Measurements from ENCODE around the gene C2CD5. TPM values are rescaled to one million over a fixed set of nuclear protein-coding genes. Genes with fewer than 3 reads are reported as not detected.
"Not testable (repeated sequence)": the region's sequence is repeated elsewhere in the genome, so short reads cannot be mapped to it uniquely, and the experiment has no call there.

C2CD5 gene
- total RNA-seq, 1 donor from 2014 or later: 50.2 TPM

DNA sequence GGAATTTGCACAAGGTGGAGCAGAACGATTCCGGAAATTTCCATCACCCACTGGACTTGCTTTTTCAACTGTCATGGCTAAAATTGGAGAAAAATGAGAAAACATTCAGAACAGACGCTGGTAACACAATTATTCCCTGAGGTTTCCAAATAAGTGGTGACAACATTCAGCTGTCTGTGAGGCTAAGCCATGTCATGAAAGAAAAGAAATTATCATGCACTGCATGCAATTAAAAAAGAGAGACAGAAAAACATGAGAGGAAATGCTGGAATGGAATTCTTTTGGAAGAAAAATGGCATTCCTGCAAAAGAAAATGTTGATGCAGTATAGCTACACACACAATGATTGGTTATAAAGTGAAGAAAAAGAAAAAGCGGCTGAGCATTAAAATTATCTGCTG is 87.3 kb downstream of the C2CD5 start:
- no peak overlapping the region for H3K27ac ChIP-seq
- H3K27me3 ChIP-seq (ENCODE audit: low read depth): no peaks in the 10 kb centered on the region
- no peak for ATAC-seq
- DNase-seq: no peak
- TF ChIP-seq, protein P1, sequence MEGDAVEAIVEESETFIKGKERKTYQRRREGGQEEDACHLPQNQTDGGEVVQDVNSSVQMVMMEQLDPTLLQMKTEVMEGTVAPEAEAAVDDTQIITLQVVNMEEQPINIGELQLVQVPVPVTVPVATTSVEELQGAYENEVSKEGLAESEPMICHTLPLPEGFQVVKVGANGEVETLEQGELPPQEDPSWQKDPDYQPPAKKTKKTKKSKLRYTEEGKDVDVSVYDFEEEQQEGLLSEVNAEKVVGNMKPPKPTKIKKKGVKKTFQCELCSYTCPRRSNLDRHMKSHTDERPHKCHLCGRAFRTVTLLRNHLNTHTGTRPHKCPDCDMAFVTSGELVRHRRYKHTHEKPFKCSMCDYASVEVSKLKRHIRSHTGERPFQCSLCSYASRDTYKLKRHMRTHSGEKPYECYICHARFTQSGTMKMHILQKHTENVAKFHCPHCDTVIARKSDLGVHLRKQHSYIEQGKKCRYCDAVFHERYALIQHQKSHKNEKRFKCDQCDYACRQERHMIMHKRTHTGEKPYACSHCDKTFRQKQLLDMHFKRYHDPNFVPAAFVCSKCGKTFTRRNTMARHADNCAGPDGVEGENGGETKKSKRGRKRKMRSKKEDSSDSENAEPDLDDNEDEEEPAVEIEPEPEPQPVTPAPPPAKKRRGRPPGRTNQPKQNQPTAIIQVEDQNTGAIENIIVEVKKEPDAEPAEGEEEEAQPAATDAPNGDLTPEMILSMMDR (IDR thresholded peaks at IDR 0.05): no peak
- intact Hi-C loops (cut with DNase I): no loop called here
- H3K4me3 ChIP-seq: no peak overlapping the region
- no peaks in the 10 kb centered on the region for H3K9me3 ChIP-seq
- H3K36me3 ChIP-seq: peaks cover 27% of the 10 kb centered on the region
- H3K4me1 ChIP-seq: no peaks in the 10 kb centered on the region

DNA sequence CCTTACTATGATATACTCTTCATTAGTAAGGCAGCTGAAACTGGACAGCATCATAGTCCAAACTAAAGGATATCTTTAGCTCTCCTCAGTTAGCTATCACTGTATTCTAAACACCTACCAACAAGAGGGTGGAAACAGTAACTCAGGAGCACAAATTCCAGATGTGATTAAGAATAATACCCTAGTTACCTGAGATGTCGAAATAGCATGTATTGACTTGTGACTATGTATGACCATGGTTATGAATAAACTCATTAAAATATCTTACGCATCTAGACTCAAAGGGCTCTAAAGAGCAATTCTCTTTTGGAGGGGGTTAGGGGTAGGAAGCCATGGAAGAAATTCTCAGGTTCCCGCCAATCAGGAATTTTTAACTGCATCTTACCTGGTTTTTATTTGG is 90.8 kb downstream of the C2CD5 start:
- DNase-seq (no peak), ATAC-seq (no peak)
- H3K9me3 ChIP-seq: no peaks in the 10 kb centered on the region
- TF ChIP-seq, protein P1 (IDR thresholded peaks at IDR 0.05): no peak
- H3K4me3 ChIP-seq: no peak overlapping the region
- H3K27me3 ChIP-seq (ENCODE audit: low read depth): no peaks in the 10 kb centered on the region
- no peaks in the 10 kb centered on the region for H3K4me1 ChIP-seq
- no peak overlapping the region for H3K27ac ChIP-seq
- intact Hi-C loops (cut with DNase I): no loop called here
- H3K36me3 ChIP-seq: peaks cover 44% of the 10 kb centered on the region

DNA sequence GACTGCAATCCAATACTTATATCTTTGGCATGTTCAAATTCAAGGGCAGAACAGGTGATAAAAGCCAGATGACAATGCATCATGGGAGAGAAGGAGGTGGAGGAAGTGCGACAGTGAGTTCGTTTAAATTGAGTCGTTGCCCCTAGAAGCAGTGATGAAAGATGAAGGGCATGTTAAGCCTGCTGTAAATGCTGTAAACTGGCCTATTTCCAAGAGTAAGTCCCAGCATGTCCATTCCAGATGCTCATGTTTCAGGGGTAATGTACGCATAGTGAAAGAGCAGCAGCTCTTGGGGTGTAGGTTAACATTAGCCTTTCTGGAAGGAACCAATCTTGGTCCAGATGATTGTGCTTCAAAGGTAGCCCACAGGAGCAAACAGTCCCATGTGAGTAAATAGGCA is 97.1 kb downstream of the C2CD5 start:
- Histone ChIP-seq H3K36me3 (peaks cover 18% of the 10 kb centered on the region), H3K4me1 (no peaks in the 10 kb centered on the region), H3K4me3 (no peak overlapping the region), H3K9me3 (no peaks in the 10 kb centered on the region), H3K27me3 (ENCODE audit: low read depth) (no peaks in the 10 kb centered on the region), H3K27ac (no peak overlapping the region)
- TF ChIP-seq, protein P1 (IDR thresholded peaks at IDR 0.05): no peak
- DNase-seq (no peak), ATAC-seq (no peak)
- intact Hi-C loops (cut with DNase I): loop anchor here (10.0 kb wide), 1 partner anchor 362 kb away; no protein-coding TSS in a partner anchor

DNA sequence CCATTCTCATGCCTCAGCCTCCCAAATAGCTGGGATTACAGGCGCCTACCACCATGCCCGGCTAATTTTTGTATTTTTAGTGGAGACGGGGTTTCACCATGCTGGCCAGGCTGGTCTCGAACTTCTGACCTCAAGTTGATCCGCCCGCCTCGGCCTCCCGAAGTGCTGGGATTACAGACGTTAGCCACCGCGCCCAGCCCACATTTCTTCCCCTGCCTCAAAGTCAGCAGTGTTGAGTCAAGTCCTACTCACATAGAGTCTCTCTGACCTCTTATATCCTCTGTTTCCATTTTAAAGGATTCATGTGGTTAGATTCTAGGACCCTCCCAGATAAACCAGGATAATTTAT is 100.1 kb downstream of the C2CD5 start:
- H3K9me3 ChIP-seq; H3K27ac ChIP-seq; H3K4me1 ChIP-seq; H3K27me3 ChIP-seq (ENCODE audit: low read depth); H3K36me3 ChIP-seq; H3K4me3 ChIP-seq; ATAC-seq: not testable (repeated sequence)
- peak; percentile 30 for DNase-seq
- intact Hi-C loops (cut with DNase I): loop anchor here (10.0 kb wide), 1 partner anchor 359 kb away; no protein-coding TSS in a partner anchor

DNA sequence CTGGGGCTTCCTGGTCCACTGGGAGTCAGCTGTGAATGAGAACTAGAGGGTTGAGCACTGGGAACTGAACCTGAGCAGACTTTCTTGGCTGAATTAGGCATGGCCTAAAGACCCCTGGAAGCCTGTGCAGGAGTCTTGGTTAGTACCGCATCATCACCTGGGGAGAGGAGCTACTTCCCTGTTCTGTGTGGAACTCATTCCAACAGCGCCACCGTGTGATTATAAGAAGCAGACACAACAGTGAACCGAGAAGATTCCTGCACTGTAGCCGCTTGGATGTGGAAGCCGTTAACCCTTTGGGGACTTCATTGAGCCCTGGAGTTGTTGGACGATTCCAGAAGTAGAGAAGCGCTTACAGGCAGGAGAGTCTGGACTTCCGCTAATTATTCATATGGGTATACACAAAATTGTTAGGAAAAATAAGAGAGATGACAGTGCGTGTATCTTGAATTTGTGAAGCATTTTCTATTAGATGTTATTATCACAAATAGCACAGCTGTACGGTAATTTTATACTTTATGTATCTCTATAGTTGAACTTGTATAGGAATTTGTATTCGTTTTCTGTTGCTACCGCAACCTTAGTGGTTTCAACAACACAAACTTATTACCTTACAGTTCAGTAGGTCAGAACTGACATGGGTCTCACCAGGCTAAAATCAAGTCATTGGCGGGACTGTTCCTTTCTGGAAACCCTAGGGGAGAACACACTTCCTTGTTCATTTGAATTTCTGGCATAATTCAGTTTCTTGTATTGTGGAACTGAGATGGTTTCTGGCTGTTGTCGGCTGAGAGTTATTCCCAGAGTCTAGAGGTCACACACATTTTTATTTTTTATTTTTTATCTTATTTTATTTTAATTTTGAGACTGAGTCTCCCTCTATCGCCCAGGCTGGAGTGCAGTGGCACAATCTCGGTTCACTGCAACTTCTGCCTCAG is 100.7 kb downstream of the C2CD5 start:
- Histone ChIP-seq H3K27ac (no peak overlapping the region), H3K4me3 (no peak overlapping the region), H3K27me3 (ENCODE audit: low read depth) (no peaks in the 10 kb centered on the region), H3K36me3 (no peaks in the 10 kb centered on the region), H3K4me1 (no peaks in the 10 kb centered on the region), H3K9me3 (no peaks in the 10 kb centered on the region)
- peak; percentile 45 for DNase-seq
- TF ChIP-seq, protein P1 (IDR thresholded peaks at IDR 0.05): peak; percentile 80
- intact Hi-C loops (cut with DNase I): loop anchor here (10.0 kb wide), 1 partner anchor 359 kb away; no protein-coding TSS in a partner anchor
- peak; percentile 96 for ATAC-seq

Measured in lower lobe of right lung (tissue), 2 donors.